ENCODE results near the gene CMTR1. TPM values are rescaled to one million over a fixed set of nuclear protein-coding genes. Genes with fewer than 3 reads are reported as not detected.

The CMTR1 gene
- total RNA-seq, 1 experiment from 2014 or later, result 36.4 TPM

DNA sequence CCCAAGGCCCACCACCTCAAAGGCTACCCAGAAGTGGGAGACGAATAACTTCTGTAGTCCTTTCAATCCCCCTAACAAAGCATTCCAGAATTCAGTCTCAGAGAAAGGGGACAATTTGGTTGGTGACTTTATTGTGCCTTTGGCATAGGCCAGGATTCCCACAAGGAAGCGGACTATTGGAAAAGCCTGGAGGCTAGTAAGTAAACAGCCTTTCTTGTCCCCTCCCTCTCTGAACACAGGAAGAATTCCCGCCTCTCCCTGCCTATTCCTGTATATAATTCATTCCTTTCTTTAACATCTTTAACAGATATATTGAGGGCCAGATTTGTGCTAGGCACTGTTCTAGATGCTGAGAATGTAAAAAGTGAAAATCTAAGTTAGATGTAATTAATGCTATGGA, 43.2 kb upstream of the CMTR1 start:
- Histone ChIP-seq H2AFZ (ENCODE audit: low read length) (no peak overlapping the region), H3K9me2 (replicated peaks; ENCODE audit: low read length) (no peaks in the 10 kb centered on the region), H3K27ac (ENCODE audit: low read length) (no peak overlapping the region), H3K9ac (ENCODE audit: low read length) (no peak overlapping the region), H3K9me3 (ENCODE audit: low read length) (no peaks in the 10 kb centered on the region), H3K4me1 (ENCODE audit: insufficient read depth, low read length) (no peaks in the 10 kb centered on the region), H3K79me2 (ENCODE audit: low read length) (no peaks in the 10 kb centered on the region), H4K20me1 (ENCODE audit: low read length) (no peaks in the 10 kb centered on the region), H3K36me3 (ENCODE audit: low read depth, low read length) (peaks cover 25% of the 10 kb centered on the region; the same call in 1 of the 2 replicates), H3F3A (ENCODE audit: low read length, unreplicated experiment) (no peaks in the 10 kb centered on the region), H3K4me2 (ENCODE audit: low read length) (no peak overlapping the region), H3K27me3 (ENCODE audit: low read length) (no peaks in the 10 kb centered on the region), H3K4me3 (ENCODE audit: low read length) (no peak overlapping the region)
- ATAC-seq, result no peak
- DNase-seq, result no peak
- CTCF ChIA-PET, result no interaction called here
- POLR2A ChIA-PET (ENCODE audit: unreplicated experiment), result no interaction called here
- no TSS peak for BruUV-seq (replicated peaks)
- intact Hi-C loops (cut with micrococcal nuclease), result loop anchor here (10.0 kb wide), 1 partner anchor 95 kb away; no protein-coding TSS in a partner anchor
- TF ChIP-seq EZH2phosphoT487 (IDR thresholded peaks at IDR 0.05; ENCODE audit: borderline replicate concordance, low read length) (no peak), CTCF (conservative IDR thresholded peaks at IDR 0.05; ENCODE audit: low read depth, low read length) (no peak), EZH2 (IDR thresholded peaks at IDR 0.05; ENCODE audit: low read length, unreplicated experiment) (no peak)

DNA sequence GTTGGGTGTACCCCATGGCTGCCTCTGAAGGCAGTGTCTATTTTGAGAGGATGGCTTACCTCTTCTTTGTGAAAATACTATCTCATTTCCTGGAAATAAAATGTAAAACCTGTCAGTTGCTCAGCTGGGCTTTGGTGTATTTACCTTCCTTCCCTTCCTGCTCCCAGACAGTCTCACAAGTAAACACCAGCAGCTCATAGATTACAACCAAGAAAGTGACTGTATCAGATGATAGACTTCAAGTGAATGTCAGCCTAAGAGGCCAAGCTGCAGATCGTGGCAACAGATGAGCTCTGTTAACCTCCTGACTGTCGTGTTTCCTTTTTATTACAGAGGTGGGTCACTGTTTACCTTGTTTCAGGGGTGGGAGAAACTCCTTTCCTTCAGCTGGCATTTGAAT, 41.9 kb upstream of the CMTR1 start:
- ChIA-PET POLR2A (ENCODE audit: unreplicated experiment) (no interaction called here), CTCF (no interaction called here)
- Histone ChIP-seq H3K9me3 (ENCODE audit: low read length) (no peaks in the 10 kb centered on the region), H3K27ac (ENCODE audit: low read length) (no peak overlapping the region), H3K4me3 (ENCODE audit: low read length) (no peak overlapping the region), H2AFZ (ENCODE audit: low read length) (no peak overlapping the region), H3K4me1 (ENCODE audit: insufficient read depth, low read length) (no peaks in the 10 kb centered on the region), H3K27me3 (ENCODE audit: low read length) (no peaks in the 10 kb centered on the region), H3K36me3 (ENCODE audit: low read depth, low read length) (peaks cover 30% of the 10 kb centered on the region; the same call in 1 of the 2 replicates), H3K9me2 (replicated peaks; ENCODE audit: low read length) (no peaks in the 10 kb centered on the region), H3K79me2 (ENCODE audit: low read length) (no peaks in the 10 kb centered on the region), H3K4me2 (ENCODE audit: low read length) (no peak overlapping the region), H3K9ac (ENCODE audit: low read length) (no peak overlapping the region), H3F3A (ENCODE audit: low read length, unreplicated experiment) (no peaks in the 10 kb centered on the region), H4K20me1 (ENCODE audit: low read length) (no peaks in the 10 kb centered on the region)
- BruUV-seq (replicated peaks), result no TSS peak
- DNase-seq (no peak), ATAC-seq (no peak)
- intact Hi-C loops (cut with micrococcal nuclease), result no loop called here
- TF ChIP-seq CTCF (conservative IDR thresholded peaks at IDR 0.05; ENCODE audit: low read depth, low read length), result no peak
- no peak for TF ChIP-seq EZH2phosphoT487 (IDR thresholded peaks at IDR 0.05; ENCODE audit: borderline replicate concordance, low read length)
- TF ChIP-seq EZH2 (IDR thresholded peaks at IDR 0.05; ENCODE audit: low read length, unreplicated experiment), result no peak

GRCh38 chr6:37392821-37393220, 40.2 kb upstream of the CMTR1 start:
- ChIA-PET CTCF (no interaction called here), POLR2A (ENCODE audit: unreplicated experiment) (no interaction called here)
- Histone ChIP-seq H3K9ac (ENCODE audit: low read length) (no peak overlapping the region), H3K36me3 (ENCODE audit: low read depth, low read length) (peaks cover 25% of the 10 kb centered on the region; the same call in 1 of the 2 replicates), H3K4me2 (ENCODE audit: low read length) (no peak overlapping the region), H3K9me2 (replicated peaks; ENCODE audit: low read length) (no peaks in the 10 kb centered on the region), H2AFZ (ENCODE audit: low read length) (no peak overlapping the region), H3K27ac (ENCODE audit: low read length) (no peak overlapping the region), H3K9me3 (ENCODE audit: low read length) (no peaks in the 10 kb centered on the region), H3K4me1 (ENCODE audit: insufficient read depth, low read length) (no peaks in the 10 kb centered on the region), H4K20me1 (ENCODE audit: low read length) (no peaks in the 10 kb centered on the region), H3K27me3 (ENCODE audit: low read length) (no peaks in the 10 kb centered on the region), H3K4me3 (ENCODE audit: low read length) (no peak overlapping the region), H3F3A (ENCODE audit: low read length, unreplicated experiment) (no peaks in the 10 kb centered on the region), H3K79me2 (ENCODE audit: low read length) (no peaks in the 10 kb centered on the region)
- no peak for DNase-seq
- no peak for ATAC-seq
- intact Hi-C loops (cut with micrococcal nuclease), result no loop called here
- BruUV-seq (replicated peaks), result no TSS peak
- TF ChIP-seq EZH2 (IDR thresholded peaks at IDR 0.05; ENCODE audit: low read length, unreplicated experiment) (no peak), EZH2phosphoT487 (IDR thresholded peaks at IDR 0.05; ENCODE audit: borderline replicate concordance, low read length) (no peak), CTCF (conservative IDR thresholded peaks at IDR 0.05; ENCODE audit: low read depth, low read length) (no peak)

All from PC-3 (cell line).